GM18502 (cell line): Measurements from ENCODE around the gene IGIP.

ENCODE experiments used
- ATAC-seq: cut with Tn5 transposase; IDR thresholded peaks from one replicate; pipeline ENCODE4 v1.9.1; 2021; ENCODE audit warnings: mild to moderate bottlenecking; ENCODE audit not compliant: unreplicated experiment, poor library complexity

The IGIP gene

DNA sequence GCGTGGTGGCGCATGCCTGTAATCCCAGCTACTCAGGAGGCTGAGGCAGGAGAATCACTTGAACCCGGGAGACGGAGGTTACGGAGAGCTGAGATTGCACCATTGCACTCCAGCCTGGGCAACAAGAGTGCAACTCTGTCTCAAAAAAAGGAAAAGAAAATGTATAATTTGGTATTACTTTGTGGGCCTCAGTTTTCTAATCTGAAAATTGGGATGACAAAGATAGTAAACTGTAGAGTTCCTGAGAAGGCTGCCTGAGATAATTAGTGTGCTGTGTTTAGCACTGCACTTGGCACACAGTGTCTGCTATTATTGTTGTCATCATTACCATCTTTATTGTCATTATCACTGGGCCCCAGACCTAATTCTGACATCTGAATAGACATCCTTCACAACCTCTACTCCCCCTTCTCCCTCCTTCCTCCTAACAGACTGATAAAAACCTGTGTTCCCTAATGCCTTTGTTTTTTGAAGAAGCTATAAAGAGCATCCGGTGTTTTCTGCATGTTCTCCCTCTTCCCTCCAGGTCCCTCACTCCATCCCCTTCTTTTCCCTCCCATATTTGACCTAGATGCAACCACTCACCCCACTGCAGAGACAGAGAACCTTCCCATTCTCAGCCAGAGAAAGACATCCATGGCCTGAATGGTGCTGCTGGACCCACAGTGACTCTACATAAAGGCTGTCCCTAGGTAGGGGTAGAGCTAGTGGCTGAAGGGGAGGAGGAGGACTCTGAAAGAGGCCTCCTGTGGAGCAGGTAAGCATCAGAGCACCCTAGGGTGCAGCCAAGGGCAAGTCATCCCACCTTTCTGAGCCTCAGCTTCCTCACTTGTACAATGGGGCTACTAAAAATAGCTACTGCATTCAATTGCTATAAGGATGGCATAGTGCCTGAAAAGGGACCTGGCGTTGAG is 33.5 kb downstream of the IGIP start:
- ATAC-seq: no peak

DNA sequence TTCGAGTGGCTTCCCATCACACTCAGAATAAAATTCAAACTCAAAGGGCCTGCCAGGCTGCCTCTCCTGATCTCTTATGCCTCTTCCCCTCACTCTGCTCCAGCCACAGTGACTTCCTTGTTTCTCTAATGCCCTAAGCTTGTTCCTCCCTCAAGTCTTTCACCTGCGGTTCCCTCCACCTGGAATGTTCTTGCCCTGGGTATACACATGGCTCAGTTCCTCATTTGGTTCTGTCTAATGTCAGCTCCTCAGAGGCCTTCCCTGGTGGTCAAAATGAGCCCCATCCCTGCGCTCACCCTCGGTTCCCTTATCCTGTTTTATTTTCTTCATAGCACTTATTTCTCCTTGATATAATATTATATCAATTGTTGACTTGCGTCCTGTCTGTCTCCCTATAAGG is 36.5 kb downstream of the IGIP start:
- no peak for ATAC-seq

DNA sequence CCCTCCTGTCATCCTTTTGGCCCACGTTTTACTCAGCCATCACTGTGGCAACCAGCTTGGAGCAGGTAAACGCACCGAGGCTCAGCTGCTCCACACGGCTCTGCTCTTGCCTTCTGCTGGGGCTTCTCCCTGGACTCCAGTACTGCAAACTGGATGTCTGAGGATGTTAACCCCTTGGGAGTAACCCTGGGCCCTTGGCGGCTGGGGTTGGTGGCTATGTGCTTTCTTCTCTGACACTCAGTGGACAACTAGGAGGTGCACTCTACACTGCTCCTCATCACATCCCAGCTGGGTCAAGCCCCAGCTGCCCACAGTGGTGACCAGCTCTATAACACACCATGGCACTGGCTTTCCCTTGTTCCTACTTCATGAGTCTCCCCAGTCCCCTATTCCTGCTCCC is 37.0 kb downstream of the IGIP start:
- ATAC-seq: no peak

DNA sequence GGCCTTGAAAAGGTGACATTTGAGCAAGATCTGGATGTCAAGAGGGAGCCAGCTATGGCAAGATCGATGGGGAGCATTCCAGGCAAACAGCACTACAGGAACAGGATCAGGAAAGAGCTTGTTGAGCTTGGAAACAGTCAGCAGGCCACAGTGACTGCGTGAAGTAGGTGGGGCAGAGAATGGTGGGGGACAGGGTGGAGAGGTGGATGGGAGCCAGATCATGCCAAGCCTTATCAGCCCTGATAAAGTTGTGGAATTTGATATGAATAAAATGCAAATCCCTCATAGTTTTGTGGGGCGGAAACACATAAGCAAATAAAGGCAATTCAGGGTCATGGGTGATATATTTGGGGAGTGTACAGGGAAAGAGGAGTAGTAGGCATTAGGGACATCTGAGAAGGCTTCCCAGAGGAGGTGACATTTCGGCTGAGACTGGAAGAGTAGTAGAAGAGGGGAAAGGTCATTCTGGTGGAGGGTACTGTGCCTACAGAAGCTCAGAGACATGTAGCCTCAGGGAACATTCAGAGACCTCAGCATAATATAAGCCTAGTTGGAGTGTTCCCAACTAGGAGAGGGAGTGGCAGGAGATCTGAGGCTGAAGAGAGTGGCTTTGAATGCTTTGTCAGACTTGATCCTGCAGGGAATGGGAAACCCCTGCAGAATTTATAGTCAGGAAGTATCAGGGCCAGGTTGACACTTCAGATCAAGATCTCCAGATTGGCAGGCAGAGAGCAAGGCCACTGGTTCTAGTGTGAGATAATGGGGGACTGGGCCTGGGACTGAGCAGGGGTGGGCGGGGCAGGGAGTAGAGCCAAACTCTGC is 39.6 kb downstream of the IGIP start:
- no peak for ATAC-seq

DNA sequence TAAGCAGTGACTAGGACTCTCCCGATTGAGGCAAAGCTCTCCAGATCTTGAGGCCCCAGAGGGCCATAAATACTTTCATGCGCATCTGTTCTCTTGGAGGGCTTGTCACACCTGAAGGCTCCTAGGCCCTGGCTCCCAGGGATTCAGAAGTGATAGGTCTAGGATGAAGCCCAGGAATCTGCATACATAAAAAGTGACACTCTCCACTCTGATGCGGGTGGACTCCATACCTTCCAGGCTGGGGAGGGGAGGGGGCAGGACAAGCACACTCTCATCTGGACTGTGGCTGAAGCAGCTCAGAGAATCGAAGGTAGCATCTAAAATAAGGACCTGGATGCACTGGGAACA is 40.2 kb downstream of the IGIP start:
- ATAC-seq: no peak

DNA sequence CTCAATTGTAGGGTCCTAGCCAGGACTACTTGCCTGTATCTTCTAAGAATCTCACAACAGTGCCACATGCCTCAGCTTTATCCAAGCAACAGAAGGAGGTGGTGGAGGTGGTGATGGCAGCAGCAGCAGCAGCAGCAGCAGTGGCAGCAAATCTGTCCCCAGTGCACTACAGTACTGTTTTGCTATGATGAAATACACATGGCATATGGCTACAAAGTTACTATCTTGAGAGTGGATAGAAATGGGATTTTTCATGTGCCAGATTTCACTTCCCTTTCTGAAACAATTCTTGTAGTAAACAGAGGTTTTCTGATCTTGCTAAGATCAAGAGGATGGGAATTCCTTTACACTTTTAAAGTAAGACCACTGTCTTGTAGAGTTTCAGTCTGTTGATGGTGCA is 41.2 kb downstream of the IGIP start:
- no peak for ATAC-seq

DNA sequence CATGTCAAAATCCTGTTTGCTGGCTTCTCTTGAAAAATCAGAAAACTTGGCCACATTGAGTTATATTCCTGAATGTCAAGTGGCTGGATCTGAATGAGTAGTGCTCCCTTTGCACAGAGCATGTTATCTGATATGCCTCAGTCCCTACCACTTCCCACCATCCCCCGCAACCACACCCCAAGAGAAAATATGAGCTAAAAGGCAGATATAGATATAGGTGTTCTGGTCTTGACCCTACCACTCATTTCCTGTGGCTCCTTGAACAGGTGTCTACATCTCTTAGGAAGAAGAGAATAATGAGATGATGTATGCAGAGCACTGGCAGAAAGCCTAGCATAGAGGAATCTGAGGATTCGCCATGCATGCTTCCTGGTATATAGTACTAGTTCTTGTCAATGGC is 42.6 kb downstream of the IGIP start:
- ATAC-seq: no peak

DNA sequence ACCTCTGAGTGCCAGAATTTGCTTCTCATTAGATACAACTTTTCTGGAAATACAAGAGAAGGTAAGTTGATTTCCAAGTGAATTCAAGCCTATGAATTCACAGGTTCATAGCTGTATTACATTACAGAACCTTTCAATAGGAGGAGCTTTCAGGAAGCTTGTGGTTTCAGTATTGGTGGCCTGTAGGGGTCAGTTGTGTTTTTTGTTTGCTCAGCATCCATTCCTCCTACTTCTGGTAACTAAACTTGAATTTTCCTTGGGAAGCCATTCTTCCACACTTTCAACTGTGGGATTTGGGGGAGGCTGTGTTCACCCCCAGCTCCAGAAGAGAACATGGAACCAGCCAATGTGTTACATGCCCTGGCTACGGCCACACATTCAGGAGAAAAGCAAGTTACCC is 43.7 kb downstream of the IGIP start:
- ATAC-seq: no peak

DNA sequence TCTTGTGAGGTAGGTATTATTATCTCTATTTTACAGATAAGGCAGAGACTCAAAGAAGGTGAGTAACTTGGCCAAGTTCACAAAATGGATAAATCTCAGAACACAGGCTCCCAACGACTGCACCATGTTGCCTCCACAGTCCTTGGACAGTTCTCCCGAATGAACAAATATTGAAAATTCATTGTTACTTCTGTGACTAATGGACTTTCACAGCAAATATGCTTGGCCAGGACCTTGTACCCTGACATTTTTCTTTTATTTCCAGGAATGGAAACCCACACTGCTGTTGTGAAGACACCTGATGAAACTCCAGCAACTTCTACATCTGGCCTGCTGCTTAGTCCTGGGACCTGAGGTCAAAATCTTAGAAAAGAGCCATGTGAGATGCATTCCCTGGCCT is 46.7 kb downstream of the IGIP start:
- ATAC-seq: no peak

DNA sequence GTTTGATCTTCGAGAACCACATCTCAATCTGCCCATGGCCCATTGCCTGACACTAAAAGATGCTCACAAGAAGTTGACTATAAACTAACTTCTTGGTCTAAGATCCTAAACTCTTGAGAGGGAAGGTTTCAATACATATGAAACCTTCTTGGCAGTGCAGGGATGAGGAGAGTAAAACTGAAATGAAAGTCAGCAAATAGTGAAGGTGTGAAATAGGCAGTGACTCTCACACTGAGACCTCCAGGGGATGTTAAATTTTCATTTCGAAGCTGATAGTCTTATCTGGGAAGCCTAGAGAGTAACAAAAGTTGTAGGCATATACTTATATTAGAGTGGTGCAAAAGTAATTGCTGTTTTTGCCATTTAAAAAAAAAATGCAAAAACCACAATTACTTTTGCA is 48.3 kb downstream of the IGIP start:
- ATAC-seq: no peak

DNA sequence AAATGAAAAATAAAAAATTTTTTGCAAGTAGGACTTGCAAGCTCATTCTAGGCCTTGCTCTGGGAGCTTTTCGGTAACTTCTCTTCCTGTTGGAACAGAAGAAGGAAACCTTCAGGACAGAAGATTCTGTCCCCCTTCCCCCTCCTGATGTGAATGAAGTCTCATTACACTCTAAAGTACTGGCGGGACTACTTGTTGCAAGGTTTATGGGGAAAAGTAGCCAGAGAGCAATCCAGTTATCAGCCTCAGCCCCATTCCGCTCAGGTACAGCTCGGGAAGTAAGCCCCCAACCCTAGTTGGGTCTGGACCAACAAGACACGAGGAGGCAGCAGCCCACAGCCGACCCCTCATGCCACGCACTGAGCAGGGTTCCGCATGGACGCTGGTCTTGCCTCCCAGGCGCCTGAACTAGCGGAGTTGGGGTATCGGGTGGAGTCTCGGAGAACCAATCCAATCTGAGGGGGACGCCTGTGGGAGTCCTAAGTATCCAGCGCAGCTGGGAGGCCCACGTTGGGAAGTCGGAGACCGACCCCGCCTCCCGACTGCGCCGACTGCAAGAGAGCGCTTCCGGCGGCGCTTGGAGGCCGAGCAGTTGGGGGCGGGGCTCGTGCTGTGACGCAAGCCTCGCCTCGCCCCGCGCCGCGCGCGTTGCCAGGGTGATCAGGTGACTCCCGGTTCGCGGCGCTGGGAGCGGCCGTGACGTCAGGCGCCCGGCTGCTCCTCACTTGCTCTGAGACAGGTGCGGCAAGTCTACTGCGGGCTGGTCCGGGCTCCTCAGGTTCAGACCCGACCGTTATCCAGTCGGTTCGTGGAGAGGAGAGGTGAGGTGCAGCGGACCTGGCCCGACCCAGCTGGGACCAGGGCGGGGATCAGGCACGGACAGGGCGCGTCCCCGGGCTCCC is 49.0 kb downstream of the IGIP start, which contains the start of gene CYSTM1:
CYSTM1 (plus strand) TSS at position 724 of the 902 bp plus-strand sequence. CDS start 19,278 bp downstream, outside the sequence.
- peak; percentile 90 for ATAC-seq

DNA sequence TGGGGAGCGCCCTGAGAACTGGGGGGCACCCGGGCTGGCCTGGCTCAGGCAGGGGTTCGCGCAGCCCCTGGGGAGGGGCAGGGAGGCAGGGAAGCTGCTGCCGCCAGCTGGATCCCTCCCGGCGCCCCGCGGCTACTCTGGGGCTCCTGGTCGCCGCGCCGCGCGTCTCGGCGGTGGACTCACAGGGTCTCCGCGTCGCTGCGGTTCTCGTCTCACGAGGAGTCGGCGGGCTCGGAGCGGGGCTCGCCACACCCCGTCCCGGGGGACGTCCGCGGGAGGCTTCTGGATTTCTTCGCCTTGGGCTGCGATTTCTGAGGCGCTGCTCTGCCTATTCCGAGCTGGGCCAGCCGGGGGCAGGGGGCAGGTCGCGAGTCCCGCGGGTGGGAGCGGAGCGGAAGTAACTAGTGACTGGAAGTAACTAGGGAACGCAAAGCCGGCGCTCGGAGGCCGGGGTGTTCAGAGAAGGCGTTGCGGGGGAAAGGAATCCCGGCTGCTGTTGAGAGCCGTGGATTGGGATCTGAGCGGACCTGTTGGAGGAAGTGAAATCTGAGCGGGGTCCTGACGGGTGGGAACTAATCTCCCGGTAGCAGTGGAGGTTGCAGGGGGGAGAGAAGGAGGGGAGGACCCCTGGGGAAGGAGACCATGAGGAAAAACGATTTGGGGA is 49.8 kb downstream of the IGIP start:
- ATAC-seq: peak; percentile 49

DNA sequence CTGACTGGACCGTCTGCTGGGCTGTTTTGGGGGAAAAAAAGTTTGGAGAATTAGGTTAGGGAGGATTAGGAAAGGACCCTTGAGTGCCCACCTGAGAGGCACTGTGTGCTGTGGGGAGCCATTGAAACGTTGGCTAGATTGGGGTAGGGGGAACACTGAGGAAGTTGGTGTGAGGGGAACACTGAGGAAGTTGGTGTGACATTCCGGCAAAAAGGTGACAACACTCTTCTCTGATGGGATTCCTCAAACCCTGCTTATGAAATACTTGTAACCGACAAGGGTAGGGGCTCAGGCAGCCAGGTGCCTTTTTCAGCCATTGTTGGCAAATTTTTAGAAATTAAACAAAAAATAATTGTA is 50.3 kb downstream of the IGIP start:
- ATAC-seq: no peak

DNA sequence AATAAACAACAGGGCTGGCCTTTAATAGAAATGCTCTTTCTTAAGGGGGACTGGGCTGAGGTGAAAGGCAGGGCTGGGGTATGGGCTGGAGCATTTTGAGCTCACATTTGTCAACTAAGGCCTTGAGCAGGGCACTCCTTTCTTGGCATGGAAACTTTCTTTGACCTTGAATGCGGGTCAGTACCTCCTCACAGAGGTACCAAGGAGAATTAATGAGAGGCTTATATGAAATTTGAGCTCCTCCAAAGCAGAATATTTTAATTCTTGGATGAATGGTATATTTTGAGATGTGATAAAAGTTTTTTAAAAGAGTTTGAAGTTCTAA is 52.3 kb downstream of the IGIP start:
- no peak for ATAC-seq

DNA sequence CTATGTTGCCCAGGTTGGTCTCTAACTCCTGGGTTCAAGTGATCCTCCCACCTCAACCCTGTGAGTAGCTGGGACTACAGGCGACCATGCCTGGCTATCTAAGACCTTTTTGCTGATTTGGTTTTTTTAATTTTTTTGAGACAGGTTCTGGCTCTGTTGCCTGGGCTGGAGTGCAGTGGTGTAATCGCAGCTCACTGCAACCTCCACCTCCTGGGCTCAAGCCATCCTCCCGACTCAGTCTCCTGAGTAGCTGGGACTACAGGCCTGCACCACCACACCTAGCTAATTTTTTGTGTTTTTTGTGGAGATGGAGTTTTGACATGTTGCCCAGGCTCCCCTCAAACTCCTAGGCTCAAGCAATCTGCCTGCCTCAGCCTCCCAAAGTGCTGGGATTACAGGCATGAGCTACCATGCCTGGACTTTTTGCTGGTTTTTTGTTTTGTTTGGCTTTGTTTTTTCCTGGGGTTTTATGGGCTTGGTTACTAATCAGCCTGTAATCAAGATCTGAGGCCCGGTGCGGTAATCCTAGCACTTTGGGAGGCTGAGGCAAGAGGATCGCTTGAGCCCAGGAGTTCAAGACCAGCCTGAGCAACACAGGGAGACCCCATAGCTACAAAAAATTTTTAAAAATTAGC is 52.9 kb downstream of the IGIP start:
- no peak for ATAC-seq
